Renal cortex interstitium (tissue), 15 donors: ENCODE results near the gene VAT1. TPM values are rescaled to one million over a fixed set of nuclear protein-coding genes. Genes with fewer than 3 reads are reported as not detected.
"Not testable (repeated sequence)": the region's sequence is repeated elsewhere in the genome, so short reads cannot be mapped to it uniquely, and the experiment has no call there.

ENCODE experiments used
- DNase-seq, 11 donors: peaks; one replicate each; pipeline ENCODE4 v3.0.0-alpha.2; 2013; ENCODE audit warnings: low read depth in 9 of 11, low spot score in 4 of 11; ENCODE audit errors: extremely low read depth in 1 of 11
- long read RNA-seq, 16 experiments: transcript quantifications; one replicate each; lab custom pipeline, GENCODE V29; 2026
- polyA plus RNA-seq, 3 donors: library from polyadenylated mRNA; unstranded; fragments of 120-200 nt; gene quantifications; one replicate each; pipeline ENCODE4 v1.2.1, GENCODE V29; 2013; ENCODE audit not compliant: insufficient read length in 3 of 3

VAT1 gene
- polyA plus RNA-seq = 100 to 1,000 TPM; 113 to 134 (median 129) TPM
- long read RNA-seq, donor 1, transcript VAT1-201 (6 exons, 2,734 nt) = major isoform, 18 of 18 reads
- long read RNA-seq, donor 1, partial matches to known transcripts = 0 of 18 reads
- long read RNA-seq, donor 1, other reads (novel, unspliced or antisense) = 0 of 18 reads
- long read RNA-seq, donor 2, transcript VAT1-201 (6 exons, 2,734 nt) = major isoform, 19 of 19 reads
- long read RNA-seq, donor 2, partial matches to known transcripts = 0 of 19 reads
- long read RNA-seq, donor 2, other reads (novel, unspliced or antisense) = 0 of 19 reads
- long read RNA-seq, donor 3, transcript VAT1-201 (6 exons, 2,734 nt) = major isoform, 30 of 37 reads
- long read RNA-seq, donor 3, partial matches to known transcripts = 0 of 37 reads
- long read RNA-seq, donor 3, other reads (novel, unspliced or antisense) = 6 of 37 reads
- long read RNA-seq, donor 4, transcript VAT1-201 (6 exons, 2,734 nt) = major isoform, 28 of 28 reads
- long read RNA-seq, donor 4, partial matches to known transcripts = 0 of 28 reads
- long read RNA-seq, donor 4, other reads (novel, unspliced or antisense) = 0 of 28 reads
- long read RNA-seq, donor 5 = 0 reads
- long read RNA-seq, donor 6, transcript VAT1-201 (6 exons, 2,734 nt) = major isoform, 23 of 28 reads
- long read RNA-seq, donor 6, partial matches to known transcripts = 5 of 28 reads
- long read RNA-seq, donor 6, other reads (novel, unspliced or antisense) = 0 of 28 reads
- long read RNA-seq, donor 7, transcript VAT1-201 (6 exons, 2,734 nt) = major isoform, 21 of 27 reads
- long read RNA-seq, donor 7, partial matches to known transcripts = 0 of 27 reads
- long read RNA-seq, donor 7, other reads (novel, unspliced or antisense) = 6 of 27 reads
- long read RNA-seq, donor 8 = 0 reads
- long read RNA-seq, donor 9, transcript VAT1-201 (6 exons, 2,734 nt) = major isoform, 24 of 30 reads
- long read RNA-seq, donor 9, partial matches to known transcripts = 0 of 30 reads
- long read RNA-seq, donor 9, other reads (novel, unspliced or antisense) = 6 of 30 reads
- long read RNA-seq, donor 10, transcript VAT1-201 (6 exons, 2,734 nt) = major isoform, 15 of 20 reads
- long read RNA-seq, donor 10, partial matches to known transcripts = 0 of 20 reads
- long read RNA-seq, donor 10, other reads (novel, unspliced or antisense) = 5 of 20 reads
- long read RNA-seq, donor 11, transcript VAT1-201 (6 exons, 2,734 nt) = major isoform, 10 of 17 reads
- long read RNA-seq, donor 11, partial matches to known transcripts = 0 of 17 reads
- long read RNA-seq, donor 11, other reads (novel, unspliced or antisense) = 5 of 17 reads
- long read RNA-seq, donor 12, transcript VAT1-201 (6 exons, 2,734 nt) = major isoform, 19 of 19 reads
- long read RNA-seq, donor 12, partial matches to known transcripts = 0 of 19 reads
- long read RNA-seq, donor 12, other reads (novel, unspliced or antisense) = 0 of 19 reads
- long read RNA-seq, donor 13 = 0 reads
- long read RNA-seq, donor 14, transcript VAT1-201 (6 exons, 2,734 nt) = major isoform, 17 of 17 reads
- long read RNA-seq, donor 14, partial matches to known transcripts = 0 of 17 reads
- long read RNA-seq, donor 14, other reads (novel, unspliced or antisense) = 0 of 17 reads
- long read RNA-seq, donor 15, transcript VAT1-201 (6 exons, 2,734 nt) = major isoform, 14 of 14 reads
- long read RNA-seq, donor 15, partial matches to known transcripts = 0 of 14 reads
- long read RNA-seq, donor 15, other reads (novel, unspliced or antisense) = 0 of 14 reads
- long read RNA-seq, donor 16, transcript VAT1-201 (6 exons, 2,734 nt) = major isoform, 50 of 59 reads
- long read RNA-seq, donor 16, partial matches to known transcripts = 0 of 59 reads
- long read RNA-seq, donor 16, other reads (novel, unspliced or antisense) = 8 of 59 reads

DNA sequence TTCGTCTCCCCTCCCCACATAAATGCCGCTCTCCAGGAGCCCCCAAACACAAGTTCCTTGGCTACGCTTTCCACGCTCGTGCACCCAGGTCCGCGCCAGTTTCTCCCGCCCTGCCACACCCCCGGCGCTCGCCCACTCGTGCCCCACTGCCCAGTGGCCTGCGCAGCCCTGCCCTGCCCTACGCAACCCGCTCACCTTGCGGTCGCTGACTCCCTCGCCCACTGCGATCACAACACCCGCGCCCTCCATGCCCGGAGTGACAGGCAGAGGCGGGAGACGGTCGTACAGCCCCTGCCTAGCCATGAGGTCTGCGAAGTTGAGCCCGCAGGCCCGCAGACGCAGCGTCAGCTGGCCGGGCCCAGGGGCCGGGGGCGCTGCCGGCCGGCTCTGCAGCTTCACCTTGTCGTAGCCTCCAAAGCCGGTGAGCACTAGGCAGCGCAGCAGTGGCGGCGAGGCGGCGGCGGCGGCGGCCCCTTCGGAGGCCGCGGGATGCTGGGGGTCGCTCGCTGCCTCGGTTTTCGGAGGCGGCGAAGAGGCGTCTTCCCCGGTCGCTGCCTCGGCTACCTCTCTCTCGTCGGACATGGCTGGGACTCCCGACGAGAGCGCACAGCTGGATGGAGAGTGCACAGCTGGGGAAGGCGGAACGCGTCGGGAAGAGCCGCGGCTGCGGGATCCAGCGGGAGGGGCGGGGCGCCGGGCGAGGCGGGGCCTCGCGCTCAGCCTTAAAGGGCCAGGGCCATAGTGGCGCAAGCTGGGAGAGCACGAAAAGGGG is at the start of gene VAT1:
VAT1 (minus strand) TSS at position 645 of the 772 bp plus-strand sequence; CDS start at position 582, 63 bp downstream.
- peak in 3 of 11 donors; percentile 63 to 74 (median 70) for DNase-seq

GRCh38 chr17:43070872-43071271 is 48.7 kb upstream of the VAT1 start:
- DNase-seq = no peak

- no peak for DNase-seq
Observed at GRCh38 chr17:43070257-43070656, 48.1 kb upstream of the VAT1 start.

GRCh38 chr17:43069368-43069898 is 47.2 kb upstream of the VAT1 start:
- DNase-seq = no peak

- DNase-seq = no peak
Observed at GRCh38 chr17:43068570-43069367, 46.6 kb upstream of the VAT1 start.

GRCh38 chr17:43062984-43063638 is 40.9 kb upstream of the VAT1 start:
- no peak for DNase-seq

DNA sequence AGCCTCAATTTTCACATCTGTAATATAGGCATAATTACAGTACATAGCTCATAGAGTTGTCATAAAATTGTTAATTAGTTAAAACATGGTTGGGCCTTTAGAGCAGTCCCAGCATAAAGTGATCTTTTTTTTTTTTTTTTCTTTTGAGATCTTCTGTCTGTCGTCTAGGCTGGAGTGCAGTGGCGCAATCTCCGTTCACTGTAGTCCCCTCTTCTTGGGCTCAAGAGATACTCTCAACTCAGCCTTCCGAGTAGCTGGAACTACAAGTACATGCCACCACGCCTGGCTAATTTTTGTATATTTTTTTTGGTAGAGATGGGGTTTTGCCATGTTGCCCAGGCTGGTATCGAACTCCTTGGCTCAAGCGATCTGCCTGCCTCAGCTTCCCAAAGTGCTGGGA is 33.9 kb upstream of the VAT1 start:
- DNase-seq = no peak

- DNase-seq = not testable (repeated sequence)
Observed at GRCh38 chr17:43053008-43053407, 30.8 kb upstream of the VAT1 start.

- DNase-seq = no peak
Observed at GRCh38 chr17:43051969-43052368, 29.8 kb upstream of the VAT1 start.

DNA sequence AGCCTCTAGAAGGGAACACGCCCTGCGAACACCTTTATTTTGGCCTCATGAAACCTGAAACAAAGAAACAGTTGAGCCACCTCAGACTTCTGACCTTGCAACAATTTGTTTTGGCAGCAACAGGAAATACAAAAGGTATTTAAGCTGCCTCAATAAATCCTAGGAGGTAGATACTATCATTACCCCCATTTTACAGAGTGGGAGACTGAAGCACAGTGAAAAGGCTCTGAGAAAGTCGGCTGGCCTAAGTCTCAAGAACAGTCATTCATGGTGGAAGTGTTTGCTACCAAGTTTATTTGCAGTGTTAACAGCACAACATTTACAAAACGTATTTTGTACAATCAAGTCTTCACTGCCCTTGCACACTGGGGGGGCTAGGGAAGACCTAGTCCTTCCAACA is 21.8 kb upstream of the VAT1 start:
- no peak for DNase-seq

DNA sequence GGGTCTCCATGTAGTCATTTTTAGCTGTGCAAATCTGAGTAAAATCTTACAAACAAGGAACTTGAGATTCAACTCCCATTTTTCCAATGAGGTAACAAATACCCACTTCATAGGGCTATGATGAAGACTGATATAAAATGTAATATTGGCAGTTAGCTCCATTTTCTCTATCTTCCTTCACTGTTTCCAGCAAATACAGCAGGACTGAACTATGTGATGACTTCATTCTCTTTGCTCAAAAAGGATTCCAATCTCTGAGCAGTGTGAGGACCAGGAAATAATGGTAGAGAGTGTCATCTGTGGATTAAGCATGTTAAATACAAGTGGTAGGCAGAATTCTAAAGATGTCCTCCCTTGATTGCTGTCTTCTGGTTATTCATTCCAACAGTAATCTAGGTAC is 21.1 kb upstream of the VAT1 start:
- DNase-seq = no peak

GRCh38 chr17:43042025-43042628 is 19.9 kb upstream of the VAT1 start:
- no peak for DNase-seq

DNA sequence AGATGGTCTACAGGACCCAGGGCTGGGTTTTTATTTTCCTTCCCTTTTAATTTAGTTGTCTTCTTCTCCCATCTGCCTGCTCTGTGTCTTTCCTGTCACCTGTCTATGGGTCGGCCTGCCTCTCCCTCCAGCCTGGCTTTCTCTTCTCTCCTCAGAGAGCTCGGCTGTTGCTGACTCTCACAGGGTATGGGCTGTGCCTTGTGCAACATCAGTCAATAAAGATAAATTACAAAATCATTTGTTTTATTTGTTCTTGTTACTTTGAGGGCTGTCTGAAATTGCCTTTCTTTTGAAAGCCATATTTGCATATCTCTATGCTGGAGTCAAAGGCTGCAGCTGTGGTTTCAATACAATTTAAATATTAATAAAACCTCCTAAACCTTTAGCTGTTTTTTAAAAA is 18.5 kb upstream of the VAT1 start:
- DNase-seq = no peak

DNA sequence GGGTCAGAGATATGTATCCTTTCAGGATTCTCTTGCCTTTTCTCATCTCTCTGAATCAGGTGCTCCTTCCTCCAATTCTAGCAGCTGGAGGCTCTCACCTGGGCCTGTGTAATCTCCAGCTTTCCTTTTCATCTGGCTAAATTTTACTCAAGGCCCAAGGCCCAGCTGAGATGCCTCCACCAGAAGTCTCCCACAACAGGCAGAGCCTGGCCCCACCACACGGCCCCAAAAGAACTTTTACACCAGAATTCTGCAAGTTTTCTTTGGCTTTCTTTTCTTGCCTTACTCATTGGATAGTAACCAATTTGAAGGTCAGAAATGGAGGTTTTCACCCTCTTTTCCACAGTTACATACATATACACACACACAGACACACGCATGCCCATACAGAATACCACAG is 17.5 kb upstream of the VAT1 start:
- DNase-seq = no peak

- DNase-seq = no peak
Observed at GRCh38 chr17:43034894-43035293, 12.7 kb upstream of the VAT1 start.
